ENCODE measurements around the gene NUP98.
"Not testable (repeated sequence)": the region's sequence is repeated elsewhere in the genome, so short reads cannot be mapped to it uniquely, and the experiment has no call there.

Gene NUP98

DNA sequence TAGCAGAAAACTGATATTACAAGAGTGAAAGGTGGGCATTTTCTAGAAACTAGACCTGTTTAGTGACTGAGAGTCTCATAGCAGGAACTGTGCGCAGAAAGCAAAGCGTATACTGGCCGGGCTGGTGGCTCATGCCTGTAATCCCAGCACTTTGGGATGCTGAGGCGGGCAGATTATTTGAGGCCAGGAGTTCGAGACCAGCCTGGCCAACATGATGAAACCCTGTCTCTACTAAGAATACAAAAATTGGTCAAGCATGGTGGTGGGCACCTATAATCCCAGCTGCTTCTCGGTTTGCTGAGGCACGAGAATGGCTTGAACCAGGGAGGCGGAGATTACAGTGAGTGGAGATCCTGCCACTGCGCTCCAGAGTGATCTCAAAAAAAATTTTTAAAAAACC, 1.8 kb upstream of the NUP98 start:
- no peak for DNase-seq (ENCODE audit: low spot score)

DNA sequence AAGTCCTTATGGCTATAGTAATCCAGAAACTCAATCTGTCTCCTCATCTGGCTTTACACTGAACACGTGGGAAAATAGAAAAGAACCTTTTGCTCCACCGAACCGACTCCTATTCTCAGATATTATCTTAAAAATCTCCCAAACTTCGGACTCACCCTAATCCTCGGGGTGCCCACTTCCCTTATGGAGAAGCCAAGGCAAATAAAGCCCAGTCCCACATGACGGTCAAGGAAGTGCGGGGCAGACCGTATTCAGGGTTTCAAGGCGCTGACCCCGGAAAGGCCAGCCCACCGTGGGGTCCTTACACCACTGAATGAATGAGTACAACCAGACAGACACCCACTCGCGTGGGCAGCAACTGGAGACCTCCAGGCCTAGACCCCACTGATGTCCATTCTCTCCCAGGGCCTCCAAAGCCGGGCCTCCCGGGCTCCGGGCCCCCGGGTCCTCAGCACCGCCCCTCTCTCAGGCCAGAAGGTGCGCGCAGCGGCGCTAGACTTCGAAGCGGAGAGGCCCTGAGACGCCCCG, 489 bp downstream of the NUP98 start:
- no peak for DNase-seq (ENCODE audit: low spot score)

DNA sequence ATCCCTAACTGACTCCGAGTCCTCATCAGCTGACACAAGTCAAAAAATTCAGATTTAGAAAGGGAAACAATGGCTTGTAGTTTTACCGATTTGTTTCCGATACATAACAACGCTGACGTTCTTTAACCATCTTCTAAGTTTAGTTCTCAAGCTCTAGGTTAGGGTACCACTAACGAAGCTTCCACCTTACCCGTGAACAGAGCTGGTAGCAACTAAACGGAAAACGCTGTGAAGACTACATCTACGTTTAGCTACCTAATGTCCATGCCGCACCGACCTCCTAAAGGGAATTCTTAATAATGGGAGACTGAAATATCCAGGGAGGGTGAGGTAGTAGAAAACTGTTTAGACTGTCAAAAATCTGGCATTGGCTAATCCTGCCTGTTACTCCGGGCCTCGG, 1.0 kb downstream of the NUP98 start:
- no peak for DNase-seq (ENCODE audit: low spot score)

DNA sequence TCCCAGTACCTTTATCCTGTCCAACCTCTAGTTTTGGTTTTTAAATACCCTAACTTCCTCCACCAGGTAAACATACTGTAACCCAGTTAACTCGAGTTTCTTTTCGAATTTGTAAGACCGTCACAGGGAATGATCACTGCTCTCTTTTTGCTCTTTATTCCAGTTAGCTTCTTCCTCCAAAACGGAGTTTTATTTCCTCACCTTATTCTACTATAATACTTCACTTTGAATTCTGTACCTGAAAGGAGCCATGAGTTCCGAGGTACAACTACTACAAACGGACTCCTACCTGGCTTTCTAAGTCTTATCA, 1.4 kb downstream of the NUP98 start:
- no peak for DNase-seq (ENCODE audit: low spot score)

DNA sequence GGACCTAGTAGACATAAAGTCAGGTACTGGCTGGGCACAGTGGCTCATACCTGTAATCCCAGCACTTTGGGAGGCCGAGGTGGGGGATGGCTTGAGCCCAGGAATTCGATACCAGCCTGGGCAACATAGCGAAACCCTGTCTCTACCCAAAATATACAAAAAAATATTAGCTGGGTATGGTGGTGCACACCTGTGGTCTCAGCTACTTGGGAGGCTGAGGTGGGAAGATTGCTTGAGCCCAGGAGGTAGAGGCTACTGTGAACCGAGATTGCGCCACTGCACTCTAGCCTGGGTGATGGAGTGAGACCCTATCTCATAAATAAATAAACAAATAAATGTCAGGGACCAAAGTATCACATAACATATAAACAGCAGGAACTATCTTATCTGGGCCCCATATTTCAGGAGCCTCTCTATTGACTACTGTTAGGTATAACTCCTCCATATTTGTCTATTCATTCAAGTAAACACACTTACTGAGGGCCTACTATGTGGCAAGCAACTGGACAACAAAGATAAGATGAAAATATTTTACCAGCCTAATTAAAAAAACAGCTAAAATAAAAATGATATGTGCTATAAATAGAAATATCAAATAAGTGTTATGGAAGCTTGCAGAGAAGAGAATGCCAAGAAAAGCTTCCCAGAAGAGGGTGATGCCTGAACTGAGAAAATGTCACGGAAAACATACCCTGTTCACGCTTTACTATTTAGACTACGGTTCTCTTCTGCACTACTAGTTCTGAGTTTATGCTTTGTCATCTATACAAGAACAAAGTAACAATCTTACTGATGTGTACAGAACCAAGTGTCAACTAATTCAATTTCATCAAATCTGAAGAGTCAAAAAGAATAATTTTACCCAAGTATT, 2.0 kb downstream of the NUP98 start:
- no peak for DNase-seq (ENCODE audit: low spot score)

DNA sequence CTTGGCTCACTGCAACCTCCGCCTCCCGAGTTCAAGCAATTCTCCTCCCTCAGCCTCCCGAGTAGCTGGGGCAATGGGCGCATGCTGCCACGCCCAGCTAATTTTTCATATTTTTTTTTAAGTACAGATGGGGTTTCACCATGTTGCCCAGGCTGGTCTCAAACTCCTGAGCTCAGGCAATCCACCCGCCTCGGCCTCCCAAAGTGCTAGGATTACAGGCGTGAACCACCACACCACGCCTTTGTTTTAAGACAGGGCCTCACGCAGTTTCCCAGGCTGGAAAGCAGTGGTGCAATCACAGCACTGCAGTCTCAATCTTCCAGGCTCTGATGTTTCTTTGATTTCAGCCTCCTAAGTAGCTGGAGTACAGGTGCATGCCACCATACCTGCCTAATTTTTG, 3.0 kb downstream of the NUP98 start:
- not testable (repeated sequence) for DNase-seq (ENCODE audit: low spot score)

DNA sequence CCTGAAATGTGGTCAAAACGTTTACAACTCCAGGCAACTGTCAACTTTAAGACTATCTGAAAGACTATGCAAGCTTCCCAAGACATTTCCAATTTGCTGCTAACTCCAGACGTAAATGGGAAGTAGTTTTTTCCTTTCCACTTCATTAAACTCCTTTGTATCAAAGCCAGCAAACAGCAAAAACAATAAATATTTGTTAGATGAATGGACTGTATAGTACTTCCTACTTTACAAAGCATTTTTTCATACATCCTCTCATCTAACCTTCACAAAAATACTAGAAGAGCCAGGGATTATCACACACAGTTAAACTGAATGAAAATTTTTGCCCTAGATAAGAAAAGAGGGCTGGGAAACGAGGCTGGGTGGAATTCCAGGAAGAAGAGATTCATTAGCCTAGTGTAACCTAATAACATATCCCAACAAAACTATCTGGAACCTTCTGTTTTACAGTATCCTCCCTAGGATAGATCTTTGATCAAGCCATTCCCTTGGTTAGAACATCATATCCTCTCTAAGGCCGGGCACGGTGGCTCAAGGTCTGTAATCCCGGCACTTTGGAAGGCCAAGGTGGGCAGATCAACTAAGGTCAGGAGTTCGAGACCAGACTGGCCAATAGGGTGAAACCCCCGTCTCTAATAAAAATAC, 10.4 kb downstream of the NUP98 start:
- no peak for DNase-seq (ENCODE audit: low spot score)

DNA sequence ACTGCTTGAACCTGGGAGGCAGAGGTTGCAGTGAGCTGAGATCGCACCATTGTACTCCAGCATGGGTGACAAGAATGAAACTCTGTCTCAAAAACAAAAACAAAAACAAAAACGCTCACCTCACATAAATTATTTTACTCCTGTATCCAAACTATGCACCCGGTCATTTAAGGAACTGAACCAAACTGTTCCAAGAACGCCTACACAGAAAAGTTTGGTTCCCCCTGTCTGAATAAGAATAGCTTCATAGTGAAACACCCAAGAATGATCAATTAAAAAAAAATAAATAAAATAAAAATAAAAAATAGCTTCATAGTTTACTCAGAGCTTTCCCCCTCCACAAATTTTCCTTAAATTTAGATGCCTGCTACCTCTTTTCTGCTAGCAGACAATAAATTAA, 13.7 kb downstream of the NUP98 start:
- no peak for DNase-seq (ENCODE audit: low spot score)

DNA sequence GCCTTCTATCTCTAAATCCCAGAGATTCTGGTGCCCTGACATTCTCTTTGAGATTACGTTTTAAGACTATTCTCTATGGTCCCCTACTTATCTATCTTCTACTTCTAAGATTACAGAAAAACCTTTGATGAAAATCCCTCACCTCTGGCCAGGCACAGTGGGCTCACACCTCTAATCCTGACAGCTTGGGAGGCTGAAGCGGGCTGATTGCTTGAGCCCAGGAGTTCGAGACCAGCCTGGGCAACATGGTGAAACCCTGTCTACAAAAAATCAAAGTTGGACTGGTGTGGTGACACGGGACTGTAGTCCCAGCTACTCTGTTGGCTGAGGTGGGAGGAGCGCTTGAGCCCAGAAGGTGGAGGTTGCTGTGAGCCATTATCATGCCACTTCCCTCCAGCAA, 14.4 kb downstream of the NUP98 start:
- DNase-seq (ENCODE audit: low spot score) = no peak

DNA sequence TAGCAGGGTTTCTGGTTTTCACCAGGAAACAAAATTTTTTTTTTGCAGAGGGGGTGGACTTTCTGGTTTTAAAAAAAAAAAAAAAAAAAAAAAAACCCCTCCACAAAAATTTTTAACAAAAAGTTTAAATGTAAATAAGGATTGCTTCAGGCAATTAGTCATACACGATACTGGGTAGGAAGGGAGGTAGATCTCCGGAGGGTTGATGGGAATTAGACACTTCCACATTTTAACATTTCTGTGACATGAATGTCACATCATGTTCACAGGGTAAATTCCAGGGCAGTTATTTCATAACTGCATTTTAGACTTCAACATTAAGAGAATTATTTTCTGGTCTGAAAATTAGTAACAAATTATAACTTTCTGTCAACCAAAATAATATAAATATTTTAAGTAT, 15.9 kb downstream of the NUP98 start:
- DNase-seq (ENCODE audit: low spot score) = no peak

DNA sequence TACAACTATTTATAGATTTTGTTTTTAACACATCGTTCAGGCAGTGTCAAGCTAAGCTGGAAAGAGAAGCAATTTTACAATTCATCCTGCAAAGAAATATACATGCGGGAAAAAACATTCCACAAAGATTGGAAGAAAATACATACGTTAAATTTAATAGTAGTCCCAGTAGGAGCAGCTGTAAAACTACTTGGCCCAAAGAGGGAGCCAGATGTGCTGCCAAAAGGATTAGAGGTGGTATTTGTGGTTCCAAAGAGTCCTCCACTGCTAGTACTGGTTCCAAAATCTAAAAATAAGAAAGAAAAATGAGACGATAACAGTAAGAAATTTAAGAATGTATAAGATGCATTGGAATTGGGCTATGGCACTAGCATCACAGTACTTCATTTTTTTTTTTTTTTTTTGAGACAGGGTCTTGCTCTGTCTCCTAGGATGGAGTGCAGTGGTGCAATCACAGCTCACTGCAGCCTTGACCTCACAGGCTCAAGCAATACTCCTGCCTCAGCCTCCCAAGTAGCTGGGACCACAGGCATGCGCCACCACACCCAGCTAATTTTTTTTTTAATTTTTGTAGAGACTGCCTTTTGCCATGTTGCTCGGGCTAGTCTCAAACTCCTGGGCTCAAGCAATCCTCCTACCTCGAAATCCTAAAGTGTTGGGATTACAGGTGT, 21.5 kb downstream of the NUP98 start:
- no peak for DNase-seq (ENCODE audit: low spot score)

DNA sequence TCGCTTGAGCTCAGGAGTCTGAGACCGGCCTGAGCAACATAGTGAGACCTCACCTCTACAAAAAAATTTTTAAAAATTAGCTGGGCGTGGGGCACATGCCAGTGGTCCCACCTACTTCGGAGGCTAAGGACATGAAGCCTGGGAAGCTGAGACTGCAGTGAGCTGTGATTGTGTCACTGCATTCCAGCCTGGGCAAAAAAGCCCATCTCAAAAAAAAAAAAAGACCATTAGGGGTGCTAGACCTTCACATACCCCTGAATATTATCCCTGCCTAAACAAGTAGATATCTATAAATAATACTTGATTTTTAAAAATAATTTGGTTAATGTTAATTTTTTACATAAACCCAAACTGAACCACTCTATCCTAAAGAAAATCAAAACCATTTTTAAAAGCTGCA, 24.2 kb downstream of the NUP98 start:
- DNase-seq (ENCODE audit: low spot score) = no peak

DNA sequence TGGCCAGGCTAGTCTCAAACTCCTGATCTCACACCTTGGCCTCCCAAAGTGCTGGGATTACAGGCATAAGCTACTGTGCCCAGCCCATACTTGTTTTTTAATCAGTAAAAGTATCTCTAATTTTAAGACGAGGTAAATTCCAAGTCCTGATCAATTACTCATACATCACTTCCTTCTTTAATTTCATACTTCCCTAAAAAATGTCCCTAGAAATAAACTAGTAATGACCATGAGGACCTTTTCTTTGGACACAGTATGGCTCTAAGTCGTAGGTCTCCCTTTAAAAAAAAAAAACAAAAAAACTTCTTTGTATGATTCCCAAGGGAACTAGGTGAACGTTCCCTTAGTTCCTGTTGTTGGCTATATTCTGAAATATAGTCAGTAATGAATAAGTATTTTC, 29.8 kb downstream of the NUP98 start:
- no peak for DNase-seq (ENCODE audit: low spot score)

DNA sequence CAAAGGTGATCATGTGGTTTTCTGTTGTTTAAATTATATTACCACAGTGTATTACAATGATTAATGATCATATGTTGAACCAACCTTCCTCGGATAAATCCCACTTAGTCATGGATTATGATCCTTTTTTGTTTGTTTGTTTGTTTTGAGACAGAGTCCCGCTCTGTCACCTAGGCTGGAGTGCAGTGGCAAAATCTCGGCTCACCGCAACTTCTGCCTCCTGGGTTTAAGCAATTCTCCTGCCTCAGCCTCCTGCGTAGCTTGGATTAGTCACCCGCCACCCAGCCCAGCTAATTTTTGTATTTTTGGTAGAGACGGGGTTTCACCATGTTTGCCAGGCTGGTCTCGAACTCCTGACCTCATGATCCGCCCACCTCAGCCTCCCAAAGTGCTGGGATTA, 30.5 kb downstream of the NUP98 start:
- DNase-seq (ENCODE audit: low spot score) = not testable (repeated sequence)

DNA sequence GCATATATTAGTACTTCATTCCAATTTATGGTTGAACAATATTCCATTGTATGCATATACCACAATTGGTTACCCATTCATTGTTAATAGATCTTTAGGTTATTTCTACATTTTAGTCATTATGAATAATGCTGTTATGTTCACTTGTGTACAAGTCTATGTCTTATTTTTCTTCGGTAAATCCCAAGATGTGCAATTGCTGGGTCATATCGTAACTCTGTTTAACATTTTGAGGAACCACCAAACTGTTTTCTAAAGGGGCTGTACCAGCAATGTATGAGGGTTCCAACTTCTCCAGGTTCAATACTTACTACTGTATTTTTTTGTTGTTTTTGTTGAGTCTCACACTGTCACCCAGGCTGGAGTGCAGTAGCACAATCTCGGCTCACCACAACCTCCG, 33.1 kb downstream of the NUP98 start:
- DNase-seq (ENCODE audit: low spot score) = no peak

DNA sequence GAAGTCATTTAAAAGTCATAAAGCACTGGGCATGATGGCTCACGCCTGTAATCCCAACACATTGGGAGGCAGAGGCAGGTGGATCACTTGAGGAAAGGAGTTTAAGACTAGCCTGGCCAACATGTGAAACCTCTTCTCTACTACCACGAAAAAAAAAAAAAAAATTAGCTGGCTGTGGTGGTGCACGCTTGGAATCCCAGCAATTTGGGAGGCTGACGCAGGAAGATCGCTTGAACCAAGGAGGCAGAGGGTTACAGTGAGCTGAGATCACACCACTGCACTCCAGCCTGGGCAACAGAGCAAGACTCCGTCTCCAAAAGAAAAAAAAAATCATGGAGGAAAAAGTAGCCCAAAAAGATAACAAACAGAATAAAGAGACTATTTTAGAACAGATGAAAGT, 42.2 kb downstream of the NUP98 start:
- DNase-seq (ENCODE audit: low spot score) = no peak

DNA sequence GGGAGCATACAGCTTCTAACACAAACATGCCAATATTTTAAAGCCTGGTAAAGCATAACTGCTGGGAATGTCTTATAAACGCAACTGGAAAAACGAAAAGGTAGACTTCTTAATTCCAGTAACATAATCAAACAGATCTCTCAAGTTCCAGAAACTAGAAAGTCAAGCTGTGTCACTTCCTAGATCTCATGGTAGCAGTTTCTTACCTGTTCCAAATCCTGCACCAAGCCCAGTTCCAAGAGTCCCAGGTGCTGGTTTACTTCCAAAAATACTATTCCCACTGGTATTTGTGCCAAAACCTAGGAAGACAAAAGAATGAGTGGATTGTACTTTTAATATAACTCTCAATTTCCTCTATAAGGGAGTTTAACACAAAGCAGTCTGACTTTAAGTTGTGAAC, 44.2 kb downstream of the NUP98 start:
- no peak for DNase-seq (ENCODE audit: low spot score)

DNA sequence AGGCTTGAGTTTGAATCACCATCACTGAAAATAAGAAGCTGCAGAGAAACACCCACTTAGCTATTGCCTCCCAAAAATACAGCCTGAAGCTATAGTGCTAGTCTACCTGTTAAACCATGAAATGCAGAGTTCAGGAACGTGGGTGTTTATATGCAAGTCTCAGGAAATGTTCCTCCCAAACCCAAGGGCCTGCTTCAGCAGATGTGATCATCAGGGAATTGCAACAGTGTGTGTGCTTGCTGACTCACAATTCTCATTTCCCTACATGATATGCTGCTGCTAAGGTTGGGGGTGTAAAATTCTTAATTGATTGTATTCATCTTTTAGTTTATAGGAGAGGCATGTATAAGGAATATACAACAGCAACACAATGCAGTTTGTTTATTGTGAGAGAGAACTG, 49.6 kb downstream of the NUP98 start:
- no peak for DNase-seq (ENCODE audit: low spot score)

DNA sequence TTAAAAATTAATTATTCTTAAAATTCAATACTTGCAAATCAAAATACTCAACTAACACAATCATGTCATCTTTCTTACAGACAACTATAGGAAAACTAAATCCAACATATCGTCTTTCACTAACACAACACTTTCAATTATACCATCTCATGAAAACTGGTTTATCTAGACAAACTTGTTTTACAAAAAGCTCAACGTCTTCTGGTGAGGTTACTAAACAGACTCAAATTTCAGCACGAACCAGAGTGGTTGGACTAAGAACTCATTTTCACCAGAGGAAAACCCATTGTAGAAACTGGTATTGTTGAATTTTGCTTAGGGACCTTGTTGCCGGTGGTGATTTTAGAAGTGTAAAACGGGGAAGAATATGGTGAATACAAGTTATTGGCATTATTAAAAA, 52.2 kb downstream of the NUP98 start:
- no peak for DNase-seq (ENCODE audit: low spot score)

DNA sequence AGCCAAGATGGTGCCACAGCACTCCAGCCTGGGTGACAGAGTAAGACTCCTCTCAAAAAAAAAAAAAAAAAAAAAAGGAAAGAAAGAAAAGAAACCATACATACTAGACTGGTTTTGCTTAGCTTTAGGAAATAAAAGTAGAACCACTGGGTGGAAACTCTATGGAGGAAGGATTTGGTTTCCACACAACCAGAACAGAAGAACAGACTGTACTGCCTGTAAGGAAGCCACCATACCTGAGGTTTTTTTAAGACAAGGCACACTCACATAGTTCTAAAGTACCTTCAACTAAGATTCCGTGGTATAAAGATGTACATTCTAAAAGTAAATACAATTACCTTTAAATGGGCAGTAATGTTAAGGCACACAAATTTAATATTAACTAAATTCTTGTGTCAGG, 58.6 kb downstream of the NUP98 start:
- no peak for DNase-seq (ENCODE audit: low spot score)

DNA sequence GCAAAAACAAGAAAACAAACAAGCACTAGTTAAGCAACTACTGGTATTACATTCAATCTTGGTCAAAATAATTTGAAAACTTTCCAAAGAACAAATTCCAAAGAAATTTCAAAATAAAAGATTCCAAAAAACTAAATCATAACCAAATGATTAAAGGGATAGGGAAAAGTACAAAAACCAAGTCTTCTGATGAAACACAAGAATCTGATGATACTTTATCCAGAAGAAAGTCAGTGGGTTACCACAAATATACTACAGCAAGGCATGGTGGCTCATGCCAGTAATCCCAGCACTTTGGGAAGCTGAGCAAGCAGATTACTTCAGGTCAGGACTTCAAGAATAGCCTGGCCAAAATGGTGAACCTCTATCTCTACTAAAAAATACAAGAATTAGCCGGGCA, 59.1 kb downstream of the NUP98 start:
- DNase-seq (ENCODE audit: low spot score) = no peak

DNA sequence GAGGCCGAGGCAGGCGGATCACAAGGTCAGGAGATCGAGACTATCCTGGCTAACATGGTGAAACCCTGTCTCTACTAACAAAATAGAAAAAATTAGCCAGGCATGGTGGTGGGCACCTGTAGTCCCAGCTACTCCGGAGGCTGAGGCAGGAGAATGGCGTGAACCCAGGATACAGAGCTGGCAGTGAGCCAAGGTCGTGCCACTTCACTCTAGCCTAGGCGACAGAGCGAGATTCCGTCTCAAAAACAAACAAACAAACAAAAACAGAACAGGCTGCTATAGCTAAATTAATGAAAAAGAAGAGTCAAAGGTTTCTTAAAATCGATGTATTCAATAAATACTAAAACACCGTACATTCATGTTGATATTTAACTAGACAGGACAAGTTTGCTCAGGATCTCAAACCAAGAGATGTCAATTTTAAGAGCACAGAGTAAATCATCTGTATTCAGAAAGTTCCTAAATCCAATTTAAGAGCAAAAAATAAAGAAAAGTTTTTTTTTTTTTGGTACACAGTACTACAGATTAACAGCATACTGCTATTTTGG, 59.9 kb downstream of the NUP98 start:
- no peak for DNase-seq (ENCODE audit: low spot score)

DNA sequence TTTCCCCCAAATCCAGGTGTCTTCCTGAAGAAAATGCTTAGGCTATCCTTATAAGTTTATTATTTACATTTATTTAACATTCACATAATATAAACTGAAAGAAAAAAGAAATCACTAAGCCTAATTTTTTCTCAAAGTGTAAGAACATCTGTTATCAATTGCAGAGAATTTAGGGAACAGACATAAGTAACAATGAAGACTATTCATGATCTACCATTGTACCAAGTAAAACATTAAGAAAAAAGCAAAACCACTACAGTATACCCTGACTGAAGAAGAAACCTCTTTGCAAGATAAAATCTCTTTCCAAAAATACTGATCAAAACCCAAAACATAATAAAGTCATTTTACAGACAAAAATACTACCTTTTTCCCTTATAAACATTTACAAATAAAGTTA, 60.5 kb downstream of the NUP98 start:
- no peak for DNase-seq (ENCODE audit: low spot score)
